GM19328 (cell line): ENCODE data around the gene APLP2.
"Not testable (repeated sequence)": the region's sequence is repeated elsewhere in the genome, so short reads cannot be mapped to it uniquely, and the experiment has no call there.

Experiments used
- ATAC-seq: cut with Tn5 transposase; IDR thresholded peaks from one replicate; pipeline ENCODE4 v1.9.1; 2021; ENCODE audit warnings: mild to moderate bottlenecking, moderate library complexity; ENCODE audit not compliant: unreplicated experiment

APLP2 gene

DNA sequence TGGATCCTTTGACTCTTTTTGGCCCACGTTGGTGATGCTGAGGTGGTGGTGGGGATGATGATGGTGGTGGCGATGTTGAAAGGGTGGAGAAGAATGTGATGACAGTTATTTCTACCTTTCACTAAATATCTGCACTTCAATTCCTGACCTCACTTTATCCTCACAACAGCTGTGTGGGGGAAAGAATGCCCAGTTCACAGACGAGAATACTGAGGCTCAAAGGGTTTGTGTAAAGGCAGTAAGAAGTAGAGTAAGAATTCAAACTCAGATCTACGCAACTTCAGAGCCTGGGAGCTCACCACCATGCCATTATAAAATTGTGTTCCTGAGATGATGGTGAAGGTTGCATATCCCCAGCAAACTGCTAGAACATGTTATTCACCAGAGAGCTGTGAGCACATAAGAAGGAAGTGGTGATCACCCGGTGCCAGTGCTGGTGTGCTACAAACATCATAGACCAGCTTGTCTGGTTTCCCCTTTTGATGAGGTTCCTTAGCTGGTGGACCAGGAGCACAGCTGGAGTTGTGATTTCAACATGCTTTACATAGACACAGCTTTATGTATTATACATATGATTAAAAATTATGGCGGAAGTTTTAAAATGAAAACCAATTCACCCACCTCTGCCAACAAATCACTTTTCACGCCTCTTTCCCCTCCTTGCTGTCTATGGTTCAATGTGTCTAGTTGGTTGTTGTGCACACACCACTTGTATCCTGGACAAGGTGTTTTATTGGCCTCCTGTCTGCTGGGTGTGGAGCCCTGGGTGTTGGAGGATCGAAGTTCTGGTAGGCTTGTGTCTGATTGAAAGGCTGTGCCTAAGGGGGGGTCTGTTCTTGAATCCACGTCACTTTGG lies 96.1 kb downstream of the APLP2 start:
- no peak for ATAC-seq

DNA sequence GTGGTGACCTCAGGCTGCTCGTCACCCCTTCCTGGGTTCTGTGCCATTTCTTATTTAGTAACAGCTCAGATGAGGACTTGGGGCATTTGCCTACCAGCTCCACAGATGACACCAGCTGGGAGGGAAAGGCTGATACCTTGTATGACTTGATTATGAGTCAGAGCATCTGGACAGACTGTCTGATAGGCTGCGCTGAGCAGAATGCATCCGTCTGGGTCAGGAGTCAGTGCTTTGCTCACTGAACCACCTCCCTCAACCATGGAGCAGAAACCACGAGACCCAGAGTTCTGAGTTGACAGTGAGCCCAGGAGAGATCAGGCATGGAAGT lies 96.7 kb downstream of the APLP2 start:
- no peak for ATAC-seq

DNA sequence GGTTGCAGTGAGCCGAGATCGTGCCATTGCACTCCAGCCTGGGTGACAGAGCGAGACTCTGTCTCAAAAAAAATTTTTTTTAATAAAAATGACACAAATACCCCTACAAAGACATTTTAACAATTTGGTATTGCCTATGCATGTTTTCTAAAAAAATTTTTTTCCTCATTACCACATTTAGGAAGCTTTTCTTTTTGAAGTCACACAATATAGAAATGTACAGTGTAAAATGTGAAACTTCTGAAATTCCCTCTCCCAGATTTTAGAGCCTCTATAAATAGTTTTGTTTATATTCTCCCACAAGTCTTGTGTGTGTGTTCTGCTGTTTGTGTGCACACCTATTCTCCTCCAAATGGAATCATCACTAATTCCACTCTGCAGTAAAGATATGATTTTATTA lies 97.5 kb downstream of the APLP2 start:
- ATAC-seq, result no peak

DNA sequence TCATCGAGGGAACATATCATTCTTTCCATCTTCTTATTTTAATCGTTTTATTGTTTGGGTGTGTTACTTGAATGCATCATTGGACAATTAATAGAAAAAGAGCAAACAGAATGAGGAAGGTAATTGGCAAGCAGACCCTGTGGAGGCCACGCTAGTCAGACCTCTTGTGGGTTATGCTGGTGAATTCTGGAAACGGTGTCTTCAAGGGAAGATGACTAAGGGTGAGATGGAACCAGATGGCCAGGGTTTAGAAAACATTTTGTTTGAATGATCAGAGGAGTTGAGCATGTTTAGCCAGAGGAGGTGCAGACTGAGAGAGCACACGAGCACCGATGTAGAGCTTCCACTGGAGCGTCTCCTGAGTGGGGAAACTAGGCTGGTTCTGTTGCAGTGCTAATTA lies 98.4 kb downstream of the APLP2 start:
- ATAC-seq, result no peak

DNA sequence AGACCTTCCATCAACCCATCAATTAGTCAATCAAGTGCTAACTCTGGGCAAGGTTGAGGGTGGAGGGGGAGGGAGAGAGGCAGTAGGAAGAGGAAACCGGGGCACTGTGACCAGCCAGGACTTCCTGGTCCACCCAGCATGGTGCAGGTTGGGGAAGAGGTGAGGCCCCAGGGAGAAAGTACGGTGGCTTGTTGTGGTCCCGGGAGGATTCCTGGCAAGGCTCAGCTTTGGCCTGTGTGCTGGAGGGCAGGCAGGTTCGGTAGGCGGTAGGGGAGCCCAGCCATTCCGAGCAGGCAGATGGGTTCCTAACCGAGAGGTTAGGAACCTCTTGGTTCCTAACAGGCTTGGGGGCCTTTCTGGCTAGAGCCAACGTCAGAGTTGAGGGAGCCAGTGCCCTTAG lies 100.7 kb downstream of the APLP2 start:
- no peak for ATAC-seq

DNA sequence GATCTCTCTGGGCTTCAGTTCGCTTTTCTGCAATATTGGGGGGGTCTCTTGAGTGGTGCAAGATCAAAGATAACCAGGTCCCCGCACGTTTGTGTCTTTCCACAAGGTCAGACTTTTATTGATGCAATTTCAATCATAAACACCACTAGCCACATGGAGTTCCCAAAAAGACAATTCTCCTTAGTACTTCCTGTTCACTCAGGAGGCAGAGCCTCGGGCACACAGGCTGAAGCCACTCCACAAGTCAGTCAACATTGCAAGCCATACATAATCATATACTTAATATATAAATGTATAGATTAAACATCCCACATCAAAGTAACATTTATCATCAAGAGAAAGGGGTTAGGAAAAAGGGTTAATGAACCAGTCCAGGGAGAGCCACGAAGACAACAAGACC lies 101.8 kb downstream of the APLP2 start:
- no peak for ATAC-seq

DNA sequence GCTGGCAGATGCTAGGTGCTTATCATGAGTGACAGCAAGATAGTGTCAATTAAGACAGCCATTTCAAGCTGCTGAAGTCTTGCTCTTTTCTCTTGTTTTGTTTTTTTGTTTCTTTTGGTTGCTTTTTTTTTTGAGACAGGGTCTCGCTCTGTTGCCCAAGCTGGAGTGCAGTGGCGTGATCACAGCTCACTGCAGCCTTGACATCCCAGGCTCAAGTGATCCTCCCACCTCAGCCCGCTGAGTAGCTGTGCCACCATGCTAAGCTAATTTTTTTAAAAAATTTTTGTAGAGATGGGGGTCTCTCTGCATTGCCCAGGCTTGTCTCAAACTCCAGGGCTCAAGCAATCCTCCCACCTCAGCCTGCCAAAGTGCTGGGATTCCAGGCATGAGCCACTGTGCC lies 102.3 kb downstream of the APLP2 start:
- not testable (repeated sequence) for ATAC-seq

DNA sequence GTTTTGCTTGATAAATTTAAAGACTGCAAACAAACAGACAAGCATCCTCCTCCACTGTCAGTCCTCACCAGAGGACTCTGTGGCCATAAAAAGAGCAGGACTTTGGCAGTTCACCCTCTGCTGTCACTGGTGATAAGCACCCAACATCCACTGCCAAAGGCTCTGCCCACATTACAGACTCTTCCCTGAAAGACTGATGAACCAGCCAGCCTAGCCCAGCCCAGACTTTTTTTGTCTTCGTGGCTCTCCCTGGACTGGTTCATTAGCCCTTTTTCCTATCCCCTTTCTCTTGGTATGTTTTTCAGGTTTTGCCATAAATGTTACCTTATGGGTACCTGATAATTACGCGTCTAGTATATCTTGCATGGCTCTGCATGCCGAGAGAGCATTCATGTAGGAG lies 104.9 kb downstream of the APLP2 start:
- no peak for ATAC-seq

DNA sequence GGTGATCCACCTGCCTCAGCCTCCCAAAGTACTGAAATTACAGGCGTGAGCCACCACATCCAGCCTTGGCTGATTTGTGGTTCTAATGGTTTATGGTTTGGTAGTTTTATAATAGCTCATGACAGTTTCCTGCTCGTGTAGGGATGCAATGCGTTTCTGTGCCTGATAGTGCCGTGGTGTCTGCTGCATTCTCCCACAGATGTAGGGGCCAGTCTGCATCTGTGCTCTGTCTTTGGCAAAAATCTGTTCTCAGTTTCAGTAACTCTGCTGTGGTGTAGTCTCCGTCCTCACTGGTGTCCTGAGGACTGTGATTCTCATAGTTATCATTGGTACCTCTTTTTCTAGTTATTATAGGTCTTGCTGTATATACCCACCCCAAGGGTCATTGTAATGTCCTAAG lies 106.2 kb downstream of the APLP2 start:
- ATAC-seq, result no peak

DNA sequence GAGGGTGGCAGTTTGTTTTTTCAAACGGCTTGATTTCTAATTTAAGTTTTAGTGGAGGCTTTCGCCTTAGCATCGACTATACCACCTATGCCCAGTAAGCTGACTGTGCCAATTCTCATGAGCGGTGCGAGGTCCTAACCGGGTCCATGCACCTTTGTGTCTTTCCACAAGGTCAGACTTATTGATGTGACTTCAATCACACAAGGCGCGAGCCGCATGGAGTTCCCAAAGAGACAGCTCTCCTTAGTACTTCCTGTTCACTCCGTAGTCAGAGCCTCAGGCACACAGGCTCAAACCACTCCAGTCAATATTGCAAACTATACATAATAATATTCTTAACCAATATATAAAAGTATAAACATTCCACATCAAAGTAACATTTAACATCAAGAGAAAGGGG lies 108.1 kb downstream of the APLP2 start:
- no peak for ATAC-seq

DNA sequence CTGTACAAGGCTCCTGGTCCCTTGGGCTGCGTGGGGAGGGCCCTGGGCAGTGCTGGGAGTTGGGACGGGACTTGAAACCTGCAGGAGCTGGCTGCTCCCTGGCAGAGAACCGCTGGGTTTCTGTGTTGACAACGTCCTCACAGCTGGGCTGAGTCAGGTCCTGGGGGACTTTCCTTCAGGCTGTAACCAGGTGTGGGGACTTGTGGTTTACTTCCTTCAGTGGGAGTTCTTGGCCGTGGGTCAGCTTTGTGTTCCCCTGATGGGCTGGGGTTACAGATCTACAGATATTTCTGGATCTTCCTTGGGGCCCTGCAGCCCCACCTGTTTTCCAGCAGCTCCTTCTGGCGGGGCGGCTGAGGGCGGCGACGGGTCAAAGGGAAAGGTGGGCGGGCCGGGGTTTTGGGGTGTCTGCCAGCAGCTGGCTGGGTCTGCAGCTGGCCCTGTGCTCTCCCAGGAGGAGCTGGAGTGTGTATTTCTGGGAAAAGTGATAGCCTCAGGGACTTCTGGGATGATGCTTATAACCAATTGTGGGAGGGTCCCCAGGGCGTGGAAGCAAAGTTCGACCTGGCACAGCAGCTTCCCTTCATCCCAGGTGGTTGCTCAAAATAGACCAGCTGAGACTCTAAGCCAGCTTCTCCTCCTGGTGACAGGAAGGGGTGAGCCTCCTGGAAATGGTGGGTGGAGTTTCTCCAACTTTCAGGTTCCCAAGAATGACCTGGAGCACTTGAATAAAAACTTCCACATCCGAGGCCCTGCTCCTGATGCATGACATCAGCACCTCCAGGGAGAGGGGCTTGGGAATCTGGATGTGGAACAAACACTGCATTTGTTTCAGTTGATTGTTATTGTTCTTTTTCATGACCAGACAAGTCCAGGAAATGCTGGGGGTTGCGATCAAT lies 109.0 kb downstream of the APLP2 start:
- ATAC-seq, result no peak

DNA sequence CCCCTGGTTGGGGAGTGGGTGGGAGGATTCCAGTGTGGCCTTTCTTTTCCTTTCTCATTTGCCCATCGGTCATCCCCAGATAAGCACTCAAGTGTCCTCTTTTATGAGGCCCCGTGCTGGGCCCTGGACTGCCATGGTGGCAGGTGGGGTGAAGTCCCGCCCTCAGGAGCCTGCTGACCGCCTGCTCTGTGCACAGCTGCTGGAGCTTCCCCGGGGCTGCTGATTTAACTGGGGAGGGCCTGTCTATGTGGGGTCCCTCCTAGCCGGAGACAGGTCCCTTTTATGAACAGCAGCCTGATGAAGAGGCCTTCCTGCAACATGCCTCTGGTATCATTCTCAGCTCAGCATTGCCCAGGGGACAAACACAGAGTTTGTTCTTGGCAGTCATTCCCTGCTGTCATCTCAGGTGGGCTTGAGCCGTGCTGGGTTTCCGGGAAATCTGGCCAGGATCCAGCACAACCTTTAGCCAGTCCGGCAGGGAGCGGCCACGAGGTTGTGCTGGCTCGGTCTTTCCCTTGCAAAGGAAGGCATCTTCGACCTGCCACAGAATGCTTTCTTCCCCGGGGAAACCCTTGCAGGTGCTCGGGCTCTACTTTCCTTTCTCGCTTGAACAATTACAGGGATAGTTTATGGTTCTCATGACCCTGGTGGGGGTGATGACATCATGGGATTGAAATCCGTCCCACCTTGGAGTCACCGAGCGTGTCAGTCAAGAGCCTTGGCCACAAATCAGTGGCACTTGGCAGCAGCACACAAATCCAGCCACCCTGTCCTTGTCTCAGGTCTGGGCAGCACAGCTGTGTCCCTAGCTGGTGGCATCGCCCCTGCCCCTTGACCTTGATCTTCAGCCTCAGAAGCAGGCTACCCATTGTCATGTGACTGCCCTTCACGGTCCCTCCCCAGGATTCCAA lies 110.0 kb downstream of the APLP2 start:
- no peak for ATAC-seq

DNA sequence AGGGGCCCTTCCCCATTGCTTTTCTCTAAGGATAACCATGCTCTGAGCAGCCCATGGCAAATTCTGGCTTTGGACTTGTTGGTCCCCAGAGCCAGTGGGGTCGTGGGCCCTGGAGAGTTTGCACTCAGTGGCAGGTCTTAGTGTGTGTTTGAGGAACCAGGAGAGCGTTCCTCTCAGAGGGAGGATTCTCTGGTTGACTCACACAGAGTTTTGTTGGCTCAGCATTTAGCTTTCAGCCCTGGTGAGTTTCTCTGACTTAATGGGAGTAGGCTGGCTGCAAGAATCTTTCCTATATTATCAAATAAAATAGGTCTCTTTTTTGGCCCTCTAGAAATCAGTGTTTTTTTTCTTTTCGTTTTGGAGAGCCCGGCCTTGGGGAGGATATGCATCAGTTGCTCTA lies 110.8 kb downstream of the APLP2 start:
- no peak for ATAC-seq

DNA sequence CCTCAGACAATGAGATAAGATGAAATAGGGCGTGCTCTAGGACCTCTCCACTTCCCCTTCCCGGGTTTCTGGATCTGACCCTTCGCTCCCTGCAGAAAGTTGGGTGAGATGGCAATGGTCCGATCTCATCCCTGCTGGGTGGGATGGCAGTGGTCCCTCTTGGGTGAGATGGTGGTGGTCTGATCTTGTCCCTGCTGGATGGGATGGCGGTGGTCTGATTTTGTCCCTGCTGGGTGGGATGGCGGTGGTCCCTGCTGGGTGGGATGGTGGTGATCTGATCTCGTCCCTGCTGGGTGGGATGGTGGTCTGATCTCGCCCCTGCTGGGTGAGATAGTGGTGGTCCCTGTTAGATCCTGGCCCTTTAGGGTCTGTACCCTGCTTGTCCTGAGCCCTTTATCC lies 111.2 kb downstream of the APLP2 start:
- no peak for ATAC-seq

DNA sequence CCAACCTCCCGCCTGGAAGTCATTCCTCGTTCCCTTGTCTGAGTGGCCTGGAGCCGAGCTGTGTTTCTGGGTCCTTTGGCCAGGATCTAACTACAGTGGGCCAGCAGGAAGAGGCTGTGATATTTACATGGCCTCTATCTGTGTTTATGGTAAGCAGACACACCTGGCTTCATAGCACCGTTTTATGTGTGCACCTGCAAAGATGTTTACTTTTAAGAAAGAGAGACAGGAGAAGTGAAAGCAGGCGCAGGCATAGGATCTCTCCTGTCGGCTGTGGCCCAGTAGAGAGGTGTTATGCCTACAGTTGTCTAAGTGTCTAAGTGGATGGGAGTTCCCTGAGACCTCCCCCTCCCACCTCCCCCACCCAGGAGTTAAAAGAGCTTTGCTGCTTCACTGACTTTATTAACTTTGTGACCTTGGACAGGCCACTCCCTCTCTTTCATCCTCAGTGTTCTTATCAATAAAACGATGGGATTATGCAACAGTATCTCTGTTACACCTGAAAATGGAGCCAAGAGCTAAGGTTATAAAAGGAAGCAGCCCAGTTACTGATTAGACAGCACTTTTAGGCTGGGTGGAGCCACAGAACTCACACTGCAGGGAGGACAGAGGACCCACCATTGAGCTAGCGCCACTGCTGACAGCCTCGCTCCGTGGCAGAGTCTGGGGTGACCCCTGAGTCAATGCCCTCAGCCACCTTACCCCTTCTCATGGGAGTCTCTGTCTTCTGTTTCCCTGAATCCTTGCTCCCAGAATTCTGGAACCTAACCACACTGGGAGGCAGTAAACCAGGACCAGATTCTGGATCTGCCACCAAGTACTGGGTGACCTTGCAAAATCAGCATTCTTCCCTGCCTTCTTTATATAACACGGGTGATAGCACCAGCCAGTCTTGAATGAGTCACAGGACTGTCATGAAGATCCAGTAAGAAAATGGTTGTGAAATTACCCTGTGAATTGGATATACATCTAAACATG lies 111.9 kb downstream of the APLP2 start:
- no peak for ATAC-seq

DNA sequence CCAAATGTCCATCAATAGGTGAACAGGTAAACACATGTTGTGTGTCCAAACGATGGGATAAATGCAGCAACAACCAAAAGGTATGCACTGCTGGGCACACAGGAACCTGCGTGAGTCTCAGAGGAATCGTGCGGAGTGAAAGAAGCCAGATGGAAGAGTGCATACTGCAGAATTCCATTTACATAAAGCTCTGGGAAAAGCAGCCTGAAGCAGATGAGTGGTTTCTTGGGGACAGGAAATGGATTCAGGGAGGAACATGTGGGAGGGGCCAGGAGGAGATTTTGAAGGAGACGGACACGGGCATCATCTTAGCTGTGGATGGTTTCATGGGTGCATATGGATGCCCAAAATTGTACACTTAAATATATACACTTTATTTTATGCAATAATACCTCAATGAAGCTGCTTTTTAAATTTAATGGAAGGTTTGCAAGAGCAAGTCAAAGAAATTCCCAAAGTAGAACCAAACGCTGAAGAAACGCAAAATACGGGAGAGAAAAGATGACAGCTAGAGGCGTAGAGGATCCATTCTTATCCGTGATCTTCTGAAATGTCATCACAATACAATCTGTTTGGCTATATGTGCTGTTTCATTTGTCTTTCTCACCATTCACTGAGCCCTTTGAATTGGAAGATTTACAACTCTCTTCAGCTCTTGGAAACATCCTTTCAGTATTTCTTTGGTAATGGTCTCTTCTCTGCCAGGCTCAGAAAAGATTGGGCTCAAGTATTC lies 114.3 kb downstream of the APLP2 start:
- ATAC-seq, result no peak

DNA sequence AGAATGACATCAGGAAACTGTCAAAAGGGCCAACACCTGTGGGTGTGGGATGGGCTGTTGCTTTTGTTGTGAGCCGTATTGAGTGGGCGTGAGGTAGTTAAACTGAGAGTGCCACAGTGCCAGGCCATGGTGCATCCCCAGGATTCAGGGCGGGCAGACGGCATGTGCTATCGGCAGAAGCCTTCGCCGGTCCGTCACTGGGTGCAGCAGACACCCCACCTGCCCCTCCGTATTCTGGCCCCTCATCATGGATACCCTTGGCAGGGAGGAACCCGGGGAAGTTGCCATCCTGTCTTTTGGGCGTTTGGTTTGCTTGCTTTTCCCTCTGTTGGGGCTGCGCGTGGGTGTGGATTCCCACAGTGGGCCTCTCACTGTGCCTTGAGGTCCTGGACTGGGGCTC lies 117.4 kb downstream of the APLP2 start:
- no peak for ATAC-seq

DNA sequence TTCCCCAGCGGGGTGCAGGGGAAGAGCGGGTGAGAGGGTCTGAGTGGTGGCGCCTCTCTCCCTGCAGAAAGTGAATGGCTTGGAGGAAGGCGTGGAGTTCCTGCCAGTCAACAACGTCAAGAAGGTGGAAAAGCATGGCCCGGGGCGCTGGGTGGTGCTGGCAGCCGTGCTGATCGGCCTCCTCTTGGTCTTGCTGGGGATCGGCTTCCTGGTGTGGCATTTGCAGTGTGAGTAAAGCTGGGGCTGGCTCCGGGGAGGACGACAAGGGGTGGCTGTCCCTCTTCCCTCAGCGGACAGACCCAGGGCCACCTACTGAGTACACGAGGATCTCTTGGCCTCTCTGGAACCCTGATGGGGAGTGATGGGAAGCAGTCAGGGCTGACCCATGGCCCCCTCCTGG lies 118.4 kb downstream of the APLP2 start:
- no peak for ATAC-seq

DNA sequence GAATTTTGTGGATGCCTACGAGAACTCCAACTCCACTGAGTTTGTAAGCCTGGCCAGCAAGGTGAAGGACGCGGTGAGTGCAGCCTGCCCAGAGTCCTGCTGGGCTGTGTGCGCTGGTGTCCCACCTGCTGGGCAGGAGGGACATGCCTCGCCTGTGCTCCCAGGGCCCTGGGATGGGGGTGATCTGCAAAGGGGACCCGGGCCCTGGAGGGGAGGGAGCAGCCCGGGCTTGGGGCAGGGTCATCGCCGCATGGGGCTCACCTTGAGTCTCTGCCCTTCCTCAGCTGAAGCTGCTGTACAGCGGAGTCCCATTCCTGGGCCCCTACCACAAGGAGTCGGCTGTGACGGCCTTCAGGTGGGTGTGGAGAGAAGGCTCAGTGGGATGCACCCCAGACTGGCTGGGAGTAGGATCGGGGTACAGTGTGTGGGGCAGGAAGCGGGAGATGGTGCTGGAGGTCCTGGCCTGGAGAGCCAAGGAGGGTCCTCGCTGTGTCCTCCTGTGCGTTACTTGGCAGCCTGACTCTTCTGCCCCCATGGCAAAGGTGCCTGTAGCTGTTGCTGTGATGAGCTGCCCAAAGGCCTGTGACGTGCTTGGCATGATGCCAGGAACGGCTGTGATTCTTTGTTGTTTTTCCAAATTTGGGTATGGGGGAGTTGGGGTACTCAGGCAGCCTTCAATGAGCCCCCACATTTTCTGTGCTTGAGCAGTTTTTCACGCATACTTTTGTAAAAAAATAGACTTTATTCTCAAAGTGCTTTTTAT lies 119.1 kb downstream of the APLP2 start:
- ATAC-seq, result no peak
